ENCODE data around the gene CHI3L2. TPM values are rescaled to one million over a fixed set of nuclear protein-coding genes. Genes with fewer than 3 reads are reported as not detected.

Gene CHI3L2
- total and polyA plus RNA-seq, 2 of the 13 experiments (the other 11 are each of a cell fraction or from before 2014, with no cell fraction given), result 0.46 to 1.7 TPM

DNA sequence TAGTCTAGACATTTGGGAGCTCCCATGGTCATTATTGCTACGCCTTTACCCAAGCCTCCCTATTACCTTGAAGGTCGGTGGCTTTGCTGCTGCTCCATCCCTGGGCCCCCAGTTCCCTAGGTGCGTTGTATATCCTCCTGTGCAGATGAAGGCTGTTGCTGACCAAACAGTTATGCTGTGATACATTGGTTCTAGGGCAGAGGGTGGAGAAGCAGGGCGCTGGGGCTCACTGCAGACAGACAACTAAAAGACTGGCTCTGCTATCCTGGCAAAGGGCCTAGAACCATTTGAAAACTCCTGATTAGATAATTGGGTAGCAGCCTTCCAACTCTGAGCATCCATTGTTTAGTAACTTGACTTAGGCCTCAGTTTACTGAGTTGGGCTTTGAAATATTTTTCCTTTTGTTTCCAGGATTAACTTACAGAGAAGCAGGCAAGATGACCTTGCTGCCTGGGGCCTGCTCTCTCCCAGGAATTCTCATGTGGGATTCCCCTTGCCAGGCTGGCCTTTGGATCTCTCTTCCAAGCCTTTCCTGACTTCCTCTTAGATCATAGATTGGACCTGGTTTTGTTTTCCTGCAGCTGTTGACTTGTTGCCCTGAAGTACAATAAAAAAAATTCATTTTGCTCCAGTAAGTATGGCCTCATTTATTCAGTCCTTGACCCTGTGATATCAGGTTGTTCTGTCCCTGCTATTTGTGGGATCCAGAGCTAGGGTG, 15.5 kb downstream of the CHI3L2 start (continued):
- TF ChIP-seq MAF1 (CRISPR knock-in tag; IDR thresholded peaks at IDR 0.05; ENCODE audit: borderline replicate concordance), result no peak
- no peak for TF ChIP-seq RFX5 (IDR thresholded peaks at IDR 0.05; ENCODE audit: low read depth, low read length)
- TF ChIP-seq ZNF124 (CRISPR knock-in tag; IDR thresholded peaks at IDR 0.05), result no peak
- TF ChIP-seq MIXL1 (CRISPR knock-in tag; IDR thresholded peaks at IDR 0.05), result no peak
- TF ChIP-seq, protein P1, sequence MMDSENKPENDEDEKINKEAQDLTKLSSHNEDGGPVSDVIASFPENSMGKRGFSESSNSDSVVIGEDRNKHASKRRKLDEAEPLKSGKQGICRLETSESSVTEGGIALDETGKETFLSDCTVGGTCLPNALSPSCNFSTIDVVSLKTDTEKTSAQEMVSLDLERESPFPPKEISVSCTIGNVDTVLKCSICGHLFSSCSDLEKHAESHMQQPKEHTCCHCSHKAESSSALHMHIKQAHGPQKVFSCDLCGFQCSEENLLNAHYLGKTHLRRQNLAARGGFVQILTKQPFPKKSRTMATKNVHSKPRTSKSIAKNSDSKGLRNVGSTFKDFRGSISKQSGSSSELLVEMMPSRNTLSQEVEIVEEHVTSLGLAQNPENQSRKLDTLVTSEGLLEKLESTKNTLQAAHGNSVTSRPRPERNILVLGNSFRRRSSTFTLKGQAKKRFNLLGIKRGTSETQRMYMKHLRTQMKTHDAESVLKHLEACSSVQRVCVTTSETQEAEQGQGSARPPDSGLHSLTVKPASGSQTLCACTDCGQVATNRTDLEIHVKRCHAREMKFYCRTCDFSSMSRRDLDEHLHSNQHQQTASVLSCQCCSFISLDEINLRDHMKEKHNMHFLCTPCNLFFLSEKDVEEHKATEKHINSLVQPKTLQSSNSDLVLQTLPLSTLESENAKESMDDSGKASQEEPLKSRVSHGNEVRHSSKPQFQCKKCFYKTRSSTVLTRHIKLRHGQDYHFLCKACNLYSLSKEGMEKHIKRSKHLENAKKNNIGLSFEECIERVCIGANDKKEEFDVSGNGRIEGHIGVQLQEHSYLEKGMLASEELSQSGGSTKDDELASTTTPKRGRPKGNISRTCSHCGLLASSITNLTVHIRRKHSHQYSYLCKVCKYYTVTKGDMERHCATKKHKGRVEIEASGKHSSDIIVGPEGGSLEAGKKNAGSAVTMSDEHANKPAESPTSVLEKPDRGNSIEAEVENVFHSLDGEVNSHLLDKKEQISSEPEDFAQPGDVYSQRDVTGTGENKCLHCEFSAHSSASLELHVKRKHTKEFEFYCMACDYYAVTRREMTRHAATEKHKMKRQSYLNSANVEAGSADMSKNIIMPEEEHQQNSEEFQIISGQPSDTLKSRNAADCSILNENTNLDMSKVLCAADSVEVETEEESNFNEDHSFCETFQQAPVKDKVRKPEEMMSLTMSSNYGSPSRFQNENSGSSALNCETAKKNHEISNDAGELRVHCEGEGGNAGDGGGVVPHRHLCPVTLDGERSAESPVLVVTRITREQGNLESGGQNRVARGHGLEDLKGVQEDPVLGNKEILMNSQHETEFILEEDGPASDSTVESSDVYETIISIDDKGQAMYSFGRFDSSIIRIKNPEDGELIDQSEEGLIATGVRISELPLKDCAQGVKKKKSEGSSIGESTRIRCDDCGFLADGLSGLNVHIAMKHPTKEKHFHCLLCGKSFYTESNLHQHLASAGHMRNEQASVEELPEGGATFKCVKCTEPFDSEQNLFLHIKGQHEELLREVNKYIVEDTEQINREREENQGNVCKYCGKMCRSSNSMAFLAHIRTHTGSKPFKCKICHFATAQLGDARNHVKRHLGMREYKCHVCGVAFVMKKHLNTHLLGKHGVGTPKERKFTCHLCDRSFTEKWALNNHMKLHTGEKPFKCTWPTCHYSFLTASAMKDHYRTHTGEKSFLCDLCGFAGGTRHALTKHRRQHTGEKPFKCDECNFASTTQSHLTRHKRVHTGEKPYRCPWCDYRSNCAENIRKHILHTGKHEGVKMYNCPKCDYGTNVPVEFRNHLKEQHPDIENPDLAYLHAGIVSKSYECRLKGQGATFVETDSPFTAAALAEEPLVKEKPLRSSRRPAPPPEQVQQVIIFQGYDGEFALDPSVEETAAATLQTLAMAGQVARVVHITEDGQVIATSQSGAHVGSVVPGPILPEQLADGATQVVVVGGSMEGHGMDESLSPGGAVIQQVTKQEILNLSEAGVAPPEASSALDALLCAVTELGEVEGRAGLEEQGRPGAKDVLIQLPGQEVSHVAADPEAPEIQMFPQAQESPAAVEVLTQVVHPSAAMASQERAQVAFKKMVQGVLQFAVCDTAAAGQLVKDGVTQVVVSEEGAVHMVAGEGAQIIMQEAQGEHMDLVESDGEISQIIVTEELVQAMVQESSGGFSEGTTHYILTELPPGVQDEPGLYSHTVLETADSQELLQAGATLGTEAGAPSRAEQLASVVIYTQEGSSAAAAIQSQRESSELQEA (CRISPR knock-in tag; IDR thresholded peaks at IDR 0.05; ENCODE audit: not compliant biosample characterization), result no peak
- TF ChIP-seq ZKSCAN5 (CRISPR knock-in tag; IDR thresholded peaks at IDR 0.05), result no peak
- no peak for TF ChIP-seq ZNF136 (CRISPR knock-in tag; IDR thresholded peaks at IDR 0.05; ENCODE audit: low read depth)
- TF ChIP-seq MXD4 (CRISPR knock-in tag; IDR thresholded peaks at IDR 0.05), result no peak
- no peak for TF ChIP-seq KDM5A (IDR thresholded peaks at IDR 0.05; ENCODE audit: borderline replicate concordance, low read length)
- TF ChIP-seq ZNF33B (CRISPR knock-in tag; IDR thresholded peaks at IDR 0.05), result no peak
- TF ChIP-seq DMTF1 (CRISPR knock-in tag; IDR thresholded peaks at IDR 0.05), result no peak
- TF ChIP-seq FOXK2 (IDR thresholded peaks at IDR 0.05), result no peak
- TF ChIP-seq, protein P2, sequence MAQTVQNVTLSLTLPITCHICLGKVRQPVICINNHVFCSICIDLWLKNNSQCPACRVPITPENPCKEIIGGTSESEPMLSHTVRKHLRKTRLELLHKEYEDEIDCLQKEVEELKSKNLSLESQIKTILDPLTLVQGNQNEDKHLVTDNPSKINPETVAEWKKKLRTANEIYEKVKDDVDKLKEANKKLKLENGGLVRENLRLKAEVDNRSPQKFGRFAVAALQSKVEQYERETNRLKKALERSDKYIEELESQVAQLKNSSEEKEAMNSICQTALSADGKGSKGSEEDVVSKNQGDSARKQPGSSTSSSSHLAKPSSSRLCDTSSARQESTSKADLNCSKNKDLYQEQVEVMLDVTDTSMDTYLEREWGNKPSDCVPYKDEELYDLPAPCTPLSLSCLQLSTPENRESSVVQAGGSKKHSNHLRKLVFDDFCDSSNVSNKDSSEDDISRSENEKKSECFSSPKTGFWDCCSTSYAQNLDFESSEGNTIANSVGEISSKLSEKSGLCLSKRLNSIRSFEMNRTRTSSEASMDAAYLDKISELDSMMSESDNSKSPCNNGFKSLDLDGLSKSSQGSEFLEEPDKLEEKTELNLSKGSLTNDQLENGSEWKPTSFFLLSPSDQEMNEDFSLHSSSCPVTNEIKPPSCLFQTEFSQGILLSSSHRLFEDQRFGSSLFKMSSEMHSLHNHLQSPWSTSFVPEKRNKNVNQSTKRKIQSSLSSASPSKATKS (CRISPR knock-in tag; IDR thresholded peaks at IDR 0.05), result no peak
- TF ChIP-seq HMG20A (CRISPR knock-in tag; IDR thresholded peaks at IDR 0.05; ENCODE audit: borderline replicate concordance), result peak; percentile 46; the same call in 1 of the 2 replicates
- no peak for TF ChIP-seq ZBTB39 (CRISPR knock-in tag; IDR thresholded peaks at IDR 0.05)

All from HepG2 (cell line).